ENCODE data around the gene MET.
"Not testable (repeated sequence)": the region's sequence is repeated elsewhere in the genome, so short reads cannot be mapped to it uniquely, and the experiment has no call there.

MET gene

GRCh38 chr7:116698930-116699721, 27.1 kb downstream of the MET start:
- DNase-seq (ENCODE audit: low read depth, low spot score), result no peak

GRCh38 chr7:116699722-116700120, 27.7 kb downstream of the MET start:
- DNase-seq (ENCODE audit: low read depth, low spot score), result no peak

- no peak for DNase-seq (ENCODE audit: low read depth, low spot score)
Observed at GRCh38 chr7:116702046-116702785, 30.2 kb downstream of the MET start.

GRCh38 chr7:116704650-116705228, 32.7 kb downstream of the MET start:
- DNase-seq (ENCODE audit: low read depth, low spot score), result no peak

GRCh38 chr7:116705419-116705818, 33.4 kb downstream of the MET start:
- DNase-seq (ENCODE audit: low read depth, low spot score), result no peak

- no peak for DNase-seq (ENCODE audit: low read depth, low spot score)
Observed at GRCh38 chr7:116706668-116707126, 34.7 kb downstream of the MET start.

- DNase-seq (ENCODE audit: low read depth, low spot score), result no peak
Observed at GRCh38 chr7:116707289-116707688, 35.3 kb downstream of the MET start.

GRCh38 chr7:116708248-116708647, 36.3 kb downstream of the MET start:
- DNase-seq (ENCODE audit: low read depth, low spot score), result no peak

- DNase-seq (ENCODE audit: low read depth, low spot score), result no peak
Observed at GRCh38 chr7:116708861-116709260, 36.9 kb downstream of the MET start.

GRCh38 chr7:116709336-116709735, 37.3 kb downstream of the MET start:
- no peak for DNase-seq (ENCODE audit: low read depth, low spot score)

GRCh38 chr7:116710764-116711452, 38.9 kb downstream of the MET start:
- DNase-seq (ENCODE audit: low read depth, low spot score), result no peak

GRCh38 chr7:116711790-116712189, 39.8 kb downstream of the MET start:
- DNase-seq (ENCODE audit: low read depth, low spot score), result no peak

- DNase-seq (ENCODE audit: low read depth, low spot score), result no peak
Observed at GRCh38 chr7:116713500-116713899, 41.5 kb downstream of the MET start.

- DNase-seq (ENCODE audit: low read depth, low spot score), result no peak
Observed at GRCh38 chr7:116713918-116714317, 41.9 kb downstream of the MET start.

GRCh38 chr7:116715077-116715476, 43.1 kb downstream of the MET start:
- no peak for DNase-seq (ENCODE audit: low read depth, low spot score)

- DNase-seq (ENCODE audit: low read depth, low spot score), result no peak
Observed at GRCh38 chr7:116717137-116717536, 45.1 kb downstream of the MET start.

GRCh38 chr7:116723959-116724529, 52.0 kb downstream of the MET start:
- not testable (repeated sequence) for DNase-seq (ENCODE audit: low read depth, low spot score)

- no peak for DNase-seq (ENCODE audit: low read depth, low spot score)
Observed at GRCh38 chr7:116724560-116725231, 52.7 kb downstream of the MET start.

- DNase-seq (ENCODE audit: low read depth, low spot score), result no peak
Observed at GRCh38 chr7:116726149-116726548, 54.2 kb downstream of the MET start.

- no peak for DNase-seq (ENCODE audit: low read depth, low spot score)
Observed at GRCh38 chr7:116726713-116727431, 54.9 kb downstream of the MET start.
